Measurements from ENCODE around the gene SLC4A5. TPM values are rescaled to one million over a fixed set of nuclear protein-coding genes. Genes with fewer than 3 reads are reported as not detected.

SLC4A5 gene
- total and polyA plus RNA-seq, 10 donors = 0.45 to 9.7 (median 3.1) TPM

GRCh38 chr2:74255660-74256213 is 87.5 kb downstream of the SLC4A5 start:
- no peak for DNase-seq
- WGBS, 5 donors = 88 to 93% (median 90%) methylated on average over 18 of the region's 18 CpGs
- no peak for TF ChIP-seq POLR2AphosphoS5 (IDR thresholded peaks at IDR 0.05)
- TF ChIP-seq POLR2A (IDR thresholded peaks at IDR 0.05) = no peak
- no peak for TF ChIP-seq CTCF (IDR thresholded peaks at IDR 0.05 in 8 of 11, conservative IDR thresholded peaks at IDR 0.05 in 3 of 11)
- Histone ChIP-seq H3K4me3 (no peak overlapping the region), H3K9me3 (no peaks in the 10 kb centered on the region), H3K27me3 (replicated peaks in 1 of 7) (no peaks in the 10 kb centered on the region), H3K4me1 (no peaks in the 10 kb centered on the region), H3K27ac (no peak overlapping the region), H3K36me3 (peaks cover 0 to 23% (median 0%) of the 10 kb centered on the region in 6 donors)
- intact Hi-C loops (cut with DNase I; ENCODE audit: low total_unique reads) = no loop called here

- H3K9me3 ChIP-seq = no peaks in the 10 kb centered on the region
- H3K4me3 ChIP-seq = no peak overlapping the region
- H3K27ac ChIP-seq = no peak overlapping the region
- intact Hi-C loops (cut with DNase I; ENCODE audit: low total_unique reads) = loop anchor here (5.0 kb wide), 1 partner anchor 78 kb away; no protein-coding TSS in a partner anchor
- TF ChIP-seq POLR2AphosphoS5 (IDR thresholded peaks at IDR 0.05) (no peak), POLR2A (IDR thresholded peaks at IDR 0.05) (no peak), CTCF (IDR thresholded peaks at IDR 0.05 in 8 of 11, conservative IDR thresholded peaks at IDR 0.05 in 3 of 11) (no peak)
- H3K36me3 ChIP-seq = peaks cover 0 to 17% (median 0%) of the 10 kb centered on the region in 6 donors
- WGBS, 5 donors = 83 to 93% (median 84%) methylated on average over 4 of the region's 4 CpGs
- no peaks in the 10 kb centered on the region for H3K27me3 ChIP-seq (replicated peaks in 1 of 7)
- no peak for DNase-seq
- H3K4me1 ChIP-seq = peaks cover 0 to 8% (median 2%) of the 10 kb centered on the region in 6 donors
Measured at GRCh38 chr2:74253971-74254310, 89.3 kb downstream of the SLC4A5 start.

- Histone ChIP-seq H3K4me3 (no peak overlapping the region), H3K36me3 (peaks cover 0 to 12% (median 0%) of the 10 kb centered on the region in 6 donors), H3K27me3 (replicated peaks in 1 of 7) (no peaks in the 10 kb centered on the region), H3K9me3 (no peaks in the 10 kb centered on the region), H3K4me1 (peaks cover 0 to 8% (median 2%) of the 10 kb centered on the region in 6 donors), H3K27ac (no peak overlapping the region)
- 69 to 82% (median 75%) methylated on average over 7 of the region's 7 CpGs for WGBS, 5 donors
- intact Hi-C loops (cut with DNase I; ENCODE audit: low total_unique reads) = loop anchor here (5.0 kb wide), 1 partner anchor 79 kb away; no protein-coding TSS in a partner anchor
- TF ChIP-seq POLR2AphosphoS5 (IDR thresholded peaks at IDR 0.05) = no peak
- no peak for TF ChIP-seq POLR2A (IDR thresholded peaks at IDR 0.05)
- TF ChIP-seq CTCF (IDR thresholded peaks at IDR 0.05 in 8 of 11, conservative IDR thresholded peaks at IDR 0.05 in 3 of 11) = no peak
- no peak for DNase-seq
Measured at GRCh38 chr2:74253306-74253970, 89.8 kb downstream of the SLC4A5 start.

- no peak for TF ChIP-seq POLR2A (IDR thresholded peaks at IDR 0.05)
- no peak for TF ChIP-seq POLR2AphosphoS5 (IDR thresholded peaks at IDR 0.05)
- TF ChIP-seq CTCF (IDR thresholded peaks at IDR 0.05 in 8 of 11, conservative IDR thresholded peaks at IDR 0.05 in 3 of 11) = no peak
- DNase-seq = no peak
Measured at GRCh38 chr2:74252862-74253261, 90.4 kb downstream of the SLC4A5 start.

More at GRCh38 chr2:74252862-74253261, 90.4 kb downstream of the SLC4A5 start:
- peaks cover 0 to 12% (median 0%) of the 10 kb centered on the region in 6 donors for H3K36me3 ChIP-seq
- intact Hi-C loops (cut with DNase I; ENCODE audit: low total_unique reads) = loop anchor here (5.0 kb wide), 1 partner anchor 79 kb away; no protein-coding TSS in a partner anchor
- no peaks in the 10 kb centered on the region for H3K27me3 ChIP-seq (replicated peaks in 1 of 7)
- no peaks in the 10 kb centered on the region for H3K9me3 ChIP-seq
- H3K4me3 ChIP-seq = no peak overlapping the region
- H3K27ac ChIP-seq = no peak overlapping the region
- WGBS, 5 donors = 82 to 89% (median 88%) methylated on average over 9 of the region's 9 CpGs
- peaks cover 0 to 8% (median 2%) of the 10 kb centered on the region in 6 donors for H3K4me1 ChIP-seq
